Stimulated activated CD8-positive, alpha-beta memory T cell treated with anti-CD3 and anti-CD28 coated beads, Interleukin-12 subunit alpha, Interleukin-12 subunit beta, amount 100 ng/mL, for 1 hour (primary cell): Measurements from ENCODE around the gene FAM163B.

Experiments
- DNase-seq: peaks from one replicate; pipeline ENCODE4 v3.0.0-alpha.2; 2020; ENCODE audit warnings: low read depth

FAM163B gene

DNA sequence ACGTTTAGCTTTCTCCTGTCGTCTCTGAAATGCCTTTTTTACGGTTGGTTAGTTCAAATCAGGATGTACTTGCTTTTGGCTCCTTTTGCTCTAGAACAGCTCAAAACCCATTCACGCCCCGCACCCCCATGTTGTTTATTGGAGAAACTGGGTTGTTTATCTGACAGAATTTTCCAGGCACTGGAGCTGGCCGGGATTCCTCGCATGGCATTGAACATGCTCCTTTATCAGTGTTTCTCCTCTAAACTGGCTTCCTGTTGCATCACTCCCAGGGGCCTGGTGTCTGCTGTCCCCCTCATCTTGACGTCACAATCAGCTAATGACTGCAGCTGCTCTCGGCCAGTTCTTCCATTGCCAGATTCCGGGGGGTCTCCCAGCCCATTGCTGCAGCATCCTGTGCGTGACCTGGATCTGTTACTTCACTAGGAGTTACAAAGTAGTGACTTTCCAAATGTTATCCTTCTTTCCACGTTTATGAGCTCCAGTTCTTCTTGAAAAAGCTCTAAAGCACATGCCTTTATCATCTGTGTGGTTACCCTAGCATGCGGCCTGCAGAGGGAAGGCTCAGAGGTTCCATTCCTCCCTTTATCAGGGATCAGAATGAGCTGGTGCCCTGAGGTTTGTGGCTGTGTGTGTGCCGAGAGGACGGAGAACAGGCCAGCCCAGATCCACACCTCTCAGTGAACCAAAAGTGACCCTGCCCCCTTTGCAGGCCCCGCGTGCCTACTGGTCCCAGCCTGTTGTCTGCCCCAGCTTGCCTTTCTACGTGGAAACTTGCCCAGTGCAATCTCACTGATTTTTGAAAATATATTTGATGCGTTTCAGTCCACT, 27.5 kb downstream of the FAM163B start:
- DNase-seq = no peak

DNA sequence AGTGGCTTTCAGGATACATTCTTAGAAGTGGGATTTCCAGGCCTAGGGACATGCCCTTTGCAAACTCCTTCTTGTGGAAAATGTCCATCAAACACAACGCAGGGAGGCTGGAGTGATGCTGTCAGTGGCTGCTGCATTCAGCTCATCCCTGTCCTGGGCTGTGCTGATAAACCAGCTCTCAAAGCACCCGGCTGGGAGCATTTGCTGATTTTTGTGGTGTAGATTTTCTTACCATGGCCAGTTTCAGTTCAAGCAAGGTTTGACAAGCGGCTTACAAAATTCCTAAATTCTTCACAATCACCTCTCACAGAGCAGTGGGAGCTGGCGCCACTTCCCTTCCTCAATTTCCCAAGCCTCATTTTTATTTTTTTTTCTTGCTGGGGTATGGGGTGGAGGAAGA, 28.2 kb downstream of the FAM163B start:
- DNase-seq = no peak

DNA sequence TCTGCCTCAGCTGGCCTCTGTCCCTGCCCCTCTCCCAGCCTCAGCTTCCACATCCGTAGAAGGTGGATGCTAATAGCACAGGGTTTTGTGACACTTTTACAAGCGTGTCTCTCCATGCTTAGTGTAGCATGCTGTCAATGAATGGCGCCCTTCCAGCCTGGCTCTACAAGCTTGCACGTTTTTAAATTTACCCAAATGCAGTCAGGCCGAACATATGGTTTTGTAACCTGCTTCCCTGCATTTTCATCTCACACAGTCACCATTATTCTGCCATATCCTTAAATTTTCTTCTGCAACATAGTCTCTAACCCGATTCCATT, 28.8 kb downstream of the FAM163B start:
- DNase-seq = no peak

DNA sequence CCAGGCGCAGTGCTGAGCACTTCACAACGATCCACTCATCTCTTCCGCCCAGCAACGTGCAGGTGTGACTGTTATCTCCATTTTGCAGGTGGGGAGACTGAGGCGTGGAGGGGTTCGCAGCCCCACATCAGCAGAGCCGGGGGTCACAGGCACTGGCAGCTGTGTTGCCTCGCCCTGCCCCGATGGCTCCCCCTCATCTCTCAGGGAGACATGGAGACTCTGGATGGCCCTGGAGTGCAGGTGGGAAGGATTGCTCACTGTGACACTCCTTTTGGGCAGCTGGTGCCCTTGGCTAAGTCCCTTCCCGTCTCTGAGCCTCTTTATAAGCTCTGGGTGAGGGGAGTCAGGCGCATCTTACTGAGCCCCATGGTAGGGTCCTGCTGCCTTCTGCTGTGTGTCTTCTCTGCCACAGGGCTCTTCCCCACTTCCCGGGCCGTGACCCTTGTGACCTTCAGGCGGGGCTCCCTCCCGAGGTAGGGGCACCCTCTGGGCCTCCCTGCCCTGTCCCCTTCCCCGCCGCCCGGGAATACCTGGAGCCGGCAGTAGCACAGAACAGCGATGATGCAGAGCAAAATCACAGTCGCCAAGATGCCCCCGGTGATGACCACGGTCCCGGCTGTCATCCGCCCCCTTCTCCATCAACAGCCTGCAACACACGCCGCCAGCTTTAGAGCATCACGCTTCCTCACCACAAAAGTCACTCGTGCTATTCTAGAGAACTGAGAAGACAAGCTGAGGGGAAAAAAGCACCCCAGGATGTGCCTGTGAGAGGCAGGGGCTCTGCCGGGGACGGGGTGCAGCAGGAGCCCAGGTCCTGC, 29.4 kb downstream of the FAM163B start:
- no peak for DNase-seq

DNA sequence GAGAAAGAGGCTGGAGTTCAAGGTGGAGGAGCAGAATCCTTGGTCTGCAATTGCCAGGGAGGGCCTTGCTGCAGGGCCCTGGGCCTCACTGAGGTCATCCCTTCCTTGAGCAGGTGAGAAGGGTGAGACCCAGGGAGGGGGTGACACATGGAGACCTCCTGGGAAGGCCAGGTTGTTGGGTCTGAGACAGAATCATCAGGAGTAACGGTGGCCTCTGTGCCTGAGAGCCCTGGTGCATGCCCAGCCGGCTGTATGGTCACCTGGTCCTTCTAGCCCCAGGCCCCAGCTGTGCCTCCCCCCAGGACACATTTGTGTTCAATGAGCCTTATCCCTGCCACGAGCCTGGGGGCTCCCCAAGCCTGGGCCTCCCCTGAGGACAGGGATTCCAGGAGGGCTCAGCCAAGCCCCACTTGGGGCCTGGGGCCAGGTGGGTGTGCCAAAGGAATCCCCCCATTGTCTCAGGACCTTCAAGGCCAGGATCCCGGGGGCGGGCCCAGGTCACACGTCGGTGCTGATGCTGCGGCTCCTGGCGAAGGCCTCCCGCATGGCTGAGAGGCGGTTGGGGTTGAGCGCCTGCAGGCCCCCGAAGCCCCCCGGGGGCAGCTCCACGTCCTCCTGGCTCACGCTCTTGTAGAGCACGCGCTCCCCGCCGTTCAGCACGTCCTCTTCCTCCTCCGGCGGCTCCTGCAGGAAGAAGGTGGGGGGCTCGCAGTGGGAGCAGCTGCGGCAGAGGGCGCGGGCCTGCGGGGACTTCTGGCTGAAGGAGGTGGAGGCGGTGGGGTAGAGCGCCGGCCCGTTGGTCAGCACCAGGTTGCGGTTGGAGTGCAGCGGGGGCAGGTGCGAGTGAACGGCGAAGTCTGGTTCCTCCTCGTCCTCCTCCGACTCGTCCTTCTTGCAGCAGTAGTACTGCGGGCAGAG, 30.4 kb downstream of the FAM163B start:
- no peak for DNase-seq

GRCh38 chr9:133577737-133578112, 31.5 kb downstream of the FAM163B start:
- no peak for DNase-seq

GRCh38 chr9:133576875-133577736, 32.1 kb downstream of the FAM163B start:
- no peak for DNase-seq

- DNase-seq = no peak
Observed at GRCh38 chr9:133576031-133576874, 32.9 kb downstream of the FAM163B start.

- no peak for DNase-seq
Observed at GRCh38 chr9:133575186-133576030, 33.8 kb downstream of the FAM163B start.

- DNase-seq = no peak
Observed at GRCh38 chr9:133574771-133575170, 34.4 kb downstream of the FAM163B start.

DNA sequence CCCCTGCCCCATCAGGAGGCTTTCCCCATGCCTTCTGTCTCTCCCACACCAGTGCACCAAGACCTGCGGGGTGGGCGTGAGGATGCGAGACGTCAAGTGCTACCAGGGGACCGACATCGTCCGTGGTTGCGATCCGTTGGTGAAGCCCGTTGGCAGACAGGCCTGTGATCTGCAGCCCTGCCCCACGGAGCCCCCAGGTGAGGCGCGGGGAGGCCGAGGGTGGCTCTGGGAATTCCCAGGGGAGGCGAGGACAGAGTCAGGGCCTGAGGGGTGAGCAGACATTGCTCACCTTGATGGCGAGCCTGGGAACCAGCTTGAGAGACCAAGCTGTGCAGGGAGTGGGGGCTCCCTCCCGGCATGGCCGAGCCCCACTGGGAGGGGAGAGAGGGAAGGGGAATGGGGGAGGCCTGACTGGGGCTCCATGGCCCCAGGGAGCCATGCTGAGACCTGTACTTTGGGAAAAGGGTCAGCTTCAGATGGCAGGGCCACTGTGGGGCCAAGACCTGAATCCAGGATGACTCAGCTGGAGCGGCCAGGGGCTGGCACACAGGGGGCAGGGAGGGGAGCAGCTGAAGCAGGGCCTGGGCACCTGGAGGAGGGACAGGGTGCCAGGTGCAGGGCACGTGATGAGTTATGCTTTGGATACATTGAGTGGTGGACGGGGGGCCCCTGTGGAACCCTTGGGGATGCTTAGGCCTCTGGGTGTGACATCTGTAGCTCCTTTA, 35.2 kb downstream of the FAM163B start:
- no peak for DNase-seq

GRCh38 chr9:133572821-133573361, 36.3 kb downstream of the FAM163B start:
- no peak for DNase-seq

- DNase-seq = no peak
Observed at GRCh38 chr9:133571896-133572595, 37.1 kb downstream of the FAM163B start.

DNA sequence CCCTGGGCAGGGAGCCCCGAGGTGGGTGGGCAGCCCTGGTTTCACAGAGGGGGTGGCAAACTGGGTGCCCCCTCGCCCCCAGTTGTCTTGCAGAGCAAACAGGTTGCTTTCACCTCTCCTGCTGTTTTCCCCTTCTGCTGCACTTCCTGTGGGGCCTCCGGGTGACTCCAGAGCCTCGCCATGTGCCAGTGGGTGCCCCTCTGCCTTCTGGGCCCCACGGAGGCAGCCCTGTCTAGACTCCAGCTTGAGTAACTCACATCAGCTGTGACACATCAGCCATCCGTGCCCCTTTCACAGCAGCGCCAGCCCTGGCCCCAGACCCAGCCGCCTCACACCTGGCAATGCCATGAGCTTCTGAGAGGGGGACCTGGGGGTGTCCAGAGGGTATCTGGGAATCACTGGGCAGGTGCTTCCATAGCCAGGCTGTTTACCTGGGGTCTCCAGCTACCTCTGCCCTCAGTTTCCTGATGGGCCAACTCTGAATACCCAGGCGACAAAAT, 37.7 kb downstream of the FAM163B start:
- DNase-seq = no peak

GRCh38 chr9:133570691-133571080, 38.5 kb downstream of the FAM163B start:
- DNase-seq = no peak

GRCh38 chr9:133569891-133570690, 39.1 kb downstream of the FAM163B start:
- DNase-seq = no peak
